Astrocyte (in vitro differentiated cells and primary cell): ENCODE data around the gene PLCL2. TPM values are rescaled to one million over a fixed set of nuclear protein-coding genes. Genes with fewer than 3 reads are reported as not detected.

Source experiments
- DNase-seq: peaks from one replicate; pipeline ENCODE4 v3.0.0-alpha.2; 2010; ENCODE audit warnings: low read depth
- FAIRE-seq: peaks from 2 replicates; lab custom pipeline; 2011; peaks lifted over from hg19 to GRCh38; lab: Jason Lieb, UNC
- H2AFZ ChIP-seq: 2 replicates; pipeline ENCODE4 v1.6.0; 2012; ENCODE audit warnings: low read depth, low read length, inconsistent platforms
- H3K27ac ChIP-seq: 2 replicates; pipeline ENCODE4 v1.5.1; 2011; ENCODE audit warnings: low read depth, low read length, inconsistent platforms
- H3K27me3 ChIP-seq: 2 replicates; pipeline ENCODE4 v1.6.0; 2011; ENCODE audit warnings: low read length, inconsistent platforms; ENCODE audit not compliant: insufficient read depth
- H3K36me3 ChIP-seq: 2 replicates; pipeline ENCODE4 v1.5.1; 2011; ENCODE audit warnings: low read length, inconsistent platforms; ENCODE audit not compliant: insufficient read depth
- H3K4me1 ChIP-seq: 2 replicates; pipeline ENCODE4 v1.5.1; 2011; ENCODE audit warnings: low read length, inconsistent platforms; ENCODE audit not compliant: insufficient read depth
- H3K4me2 ChIP-seq: 2 replicates; pipeline ENCODE4 v1.6.0; 2012; ENCODE audit warnings: low read length, inconsistent platforms
- H3K4me3 ChIP-seq: 2 replicates; pipeline ENCODE4 v1.5.1; 2011; ENCODE audit warnings: low read depth, mild to moderate bottlenecking, low read length, inconsistent platforms; ENCODE audit not compliant: insufficient read depth
- H3K79me2 ChIP-seq: 2 replicates; pipeline ENCODE4 v1.6.0; 2012; ENCODE audit warnings: mild to moderate bottlenecking, low read length, inconsistent platforms; ENCODE audit not compliant: insufficient read depth
- H3K9ac ChIP-seq: 2 replicates; pipeline ENCODE4 v1.6.0; 2012; ENCODE audit warnings: mild to moderate bottlenecking, low read length, inconsistent platforms
- H3K9me3 ChIP-seq: 2 replicates; pipeline ENCODE4 v1.5.1; 2012; ENCODE audit warnings: low read depth, mild to moderate bottlenecking, low read length, inconsistent platforms; ENCODE audit not compliant: insufficient read depth
- H4K20me1 ChIP-seq: 2 replicates; pipeline ENCODE4 v1.6.0; 2012; ENCODE audit warnings: low read length, inconsistent platforms; ENCODE audit not compliant: insufficient read depth
- H3K27ac Mint-ChIP-seq: one replicate; pipeline ENCODE4 v1.8.0; 2021; ENCODE audit warnings: mild to moderate bottlenecking, mixed read lengths; ENCODE audit not compliant: unreplicated experiment
- H3K27me3 Mint-ChIP-seq: one replicate; pipeline ENCODE4 v1.8.0; 2021; ENCODE audit warnings: low read depth, mixed read lengths; ENCODE audit not compliant: unreplicated experiment
- H3K36me3 Mint-ChIP-seq: one replicate; pipeline ENCODE4 v1.8.0; 2021; ENCODE audit warnings: low read depth, mixed read lengths; ENCODE audit not compliant: unreplicated experiment
- H3K4me1 Mint-ChIP-seq: one replicate; pipeline ENCODE4 v1.8.0; 2021; ENCODE audit warnings: low read depth, mixed read lengths; ENCODE audit not compliant: unreplicated experiment
- H3K4me3 Mint-ChIP-seq: one replicate; pipeline ENCODE4 v1.8.0; 2021; ENCODE audit warnings: mild to moderate bottlenecking, moderate library complexity, mixed read lengths; ENCODE audit not compliant: unreplicated experiment
- H3K9me3 Mint-ChIP-seq: one replicate; pipeline ENCODE4 v1.8.0; 2021; ENCODE audit warnings: mild to moderate bottlenecking, mixed read lengths; ENCODE audit not compliant: unreplicated experiment
- EZH2 ChIP-seq: IDR thresholded peaks from 2 replicates; pipeline ENCODE4 v1.6.1; 2012; ENCODE audit warnings: mild to moderate bottlenecking, low read length, inconsistent platforms; ENCODE audit not compliant: insufficient read depth
- total RNA-seq: library from RNA; stranded (reverse); gene quantifications from 2 replicates; pipeline ENCODE4 v1.2.1, GENCODE V29; 2021
- TF ChIP-seq, protein P1 (sequence below): IDR thresholded peaks from 2 replicates; pipeline ENCODE4 v1.5.1; 2011; ENCODE audit warnings: low read depth, mild to moderate bottlenecking, inconsistent platforms, low read length, moderate library complexity; ENCODE audit not compliant: insufficient read depth

Gene PLCL2
- total RNA-seq, 1 donor from 2014 or later = 3.9 TPM

DNA sequence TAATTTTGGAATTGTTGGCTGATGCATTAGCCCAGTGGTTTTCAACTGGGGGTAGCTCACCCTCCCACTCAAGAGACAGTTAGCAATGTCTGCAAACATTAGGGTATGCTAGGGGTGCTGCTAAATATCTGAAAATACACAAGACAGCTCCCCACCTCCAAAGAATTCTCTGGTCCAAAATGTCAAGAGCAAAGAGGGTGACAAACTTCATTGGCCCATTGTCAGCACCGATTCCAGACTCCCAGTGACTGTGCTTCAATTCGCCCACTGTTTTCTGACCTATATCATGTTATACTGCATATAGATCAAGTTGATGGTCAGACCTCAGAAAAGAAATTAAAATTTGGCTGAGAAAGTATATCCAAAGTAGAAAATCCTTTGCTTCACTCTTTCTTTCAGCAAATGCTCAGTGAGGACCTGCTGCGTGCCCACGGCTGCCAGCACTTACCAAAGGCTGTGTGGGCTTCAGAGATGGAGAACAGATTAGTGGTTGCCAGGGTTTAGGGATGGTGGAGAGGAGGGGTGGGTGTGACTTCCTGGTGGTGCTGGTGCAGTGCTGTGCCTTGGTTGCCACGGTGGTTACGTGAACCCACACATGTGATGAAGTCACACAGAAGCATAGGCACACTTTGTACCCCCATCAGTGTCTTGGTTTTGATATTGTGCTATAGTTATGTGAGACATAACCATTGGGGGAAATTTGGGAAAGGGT is 204.0 kb downstream of the PLCL2 start:
- TF ChIP-seq, protein P1, sequence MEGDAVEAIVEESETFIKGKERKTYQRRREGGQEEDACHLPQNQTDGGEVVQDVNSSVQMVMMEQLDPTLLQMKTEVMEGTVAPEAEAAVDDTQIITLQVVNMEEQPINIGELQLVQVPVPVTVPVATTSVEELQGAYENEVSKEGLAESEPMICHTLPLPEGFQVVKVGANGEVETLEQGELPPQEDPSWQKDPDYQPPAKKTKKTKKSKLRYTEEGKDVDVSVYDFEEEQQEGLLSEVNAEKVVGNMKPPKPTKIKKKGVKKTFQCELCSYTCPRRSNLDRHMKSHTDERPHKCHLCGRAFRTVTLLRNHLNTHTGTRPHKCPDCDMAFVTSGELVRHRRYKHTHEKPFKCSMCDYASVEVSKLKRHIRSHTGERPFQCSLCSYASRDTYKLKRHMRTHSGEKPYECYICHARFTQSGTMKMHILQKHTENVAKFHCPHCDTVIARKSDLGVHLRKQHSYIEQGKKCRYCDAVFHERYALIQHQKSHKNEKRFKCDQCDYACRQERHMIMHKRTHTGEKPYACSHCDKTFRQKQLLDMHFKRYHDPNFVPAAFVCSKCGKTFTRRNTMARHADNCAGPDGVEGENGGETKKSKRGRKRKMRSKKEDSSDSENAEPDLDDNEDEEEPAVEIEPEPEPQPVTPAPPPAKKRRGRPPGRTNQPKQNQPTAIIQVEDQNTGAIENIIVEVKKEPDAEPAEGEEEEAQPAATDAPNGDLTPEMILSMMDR = no peak
- no peak for TF ChIP-seq EZH2
- no peak overlapping the region for H3K27ac Mint-ChIP-seq

DNA sequence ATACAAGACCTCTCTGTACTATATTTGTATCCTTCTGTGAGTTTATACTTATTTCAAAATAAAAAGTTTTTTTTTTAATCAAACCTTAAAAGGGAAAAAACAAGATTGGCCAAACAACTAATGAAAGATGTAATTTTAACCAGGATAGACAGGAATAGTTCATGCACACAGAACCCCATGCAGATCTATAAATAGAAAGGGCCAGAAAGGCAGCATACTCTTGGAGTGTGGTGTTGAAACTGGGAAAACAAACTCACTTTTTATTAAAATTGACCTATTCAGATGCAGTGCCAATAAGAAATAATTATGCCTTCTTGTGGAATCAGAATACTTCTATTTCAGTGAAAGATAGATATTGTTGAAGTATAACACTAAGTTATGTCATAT is 204.6 kb downstream of the PLCL2 start:
- no peaks in the 10 kb centered on the region for H3K4me1 ChIP-seq
- H4K20me1 ChIP-seq = no peaks in the 10 kb centered on the region
- peaks cover 10% of the 10 kb centered on the region for H3K4me1 Mint-ChIP-seq
- H3K27me3 Mint-ChIP-seq = no peaks in the 10 kb centered on the region
- no peak overlapping the region for H3K27ac Mint-ChIP-seq
- H3K27ac ChIP-seq = no peak overlapping the region
- TF ChIP-seq, protein P1 = no peak
- no peak for TF ChIP-seq EZH2
- H3K4me2 ChIP-seq = no peak overlapping the region
- no peak overlapping the region for H2AFZ ChIP-seq
- H3K9me3 ChIP-seq = no peaks in the 10 kb centered on the region
- no peak overlapping the region for H3K9ac ChIP-seq
- no peak overlapping the region for H3K4me3 ChIP-seq
- no peaks in the 10 kb centered on the region for H3K79me2 ChIP-seq
- H3K9me3 Mint-ChIP-seq = no peaks in the 10 kb centered on the region
- no peaks in the 10 kb centered on the region for H3K27me3 ChIP-seq
- peaks cover 4% of the 10 kb centered on the region for H3K36me3 Mint-ChIP-seq
- no peak for DNase-seq
- H3K36me3 ChIP-seq = no peaks in the 10 kb centered on the region
- no peak overlapping the region for H3K4me3 Mint-ChIP-seq
- no peak for FAIRE-seq

More for the DNA sequence above, 204.0 kb downstream of the PLCL2 start:
- no peak overlapping the region for H3K27ac ChIP-seq
- no peaks in the 10 kb centered on the region for H3K4me1 ChIP-seq
- Mint-ChIP-seq H3K4me3 (no peak overlapping the region), H3K4me1 (peaks cover 10% of the 10 kb centered on the region), H3K9me3 (no peaks in the 10 kb centered on the region), H3K27me3 (no peaks in the 10 kb centered on the region), H3K36me3 (peaks cover 4% of the 10 kb centered on the region)
- H3K9ac ChIP-seq = no peak overlapping the region
- H3K27me3 ChIP-seq = no peaks in the 10 kb centered on the region
- no peak for DNase-seq
- H3K79me2 ChIP-seq = no peaks in the 10 kb centered on the region
- no peak overlapping the region for H3K4me2 ChIP-seq
- H4K20me1 ChIP-seq = no peaks in the 10 kb centered on the region
- no peak for FAIRE-seq
- H3K9me3 ChIP-seq = no peaks in the 10 kb centered on the region
- H3K4me3 ChIP-seq = no peak overlapping the region
- no peak overlapping the region for H2AFZ ChIP-seq
- H3K36me3 ChIP-seq = no peaks in the 10 kb centered on the region
